Activated naive CD8-positive, alpha-beta T cell treated with anti-CD3 and anti-CD28 coated beads, Interleukin-2, amount 50 U/mL, for 24 hours (primary cell): ENCODE results near the gene SRXN1.

Source experiments
- ATAC-seq: fragments of 150-1000 bp; cut with Tn5 transposase; one replicate; pipeline ENCODE4 v1.10.0; 2021
- DNase-seq: peaks from one replicate; pipeline ENCODE4 v3.0.0; 2021
- H3K27ac Mint-ChIP-seq: one replicate; pipeline ENCODE4 v1.8.0; 2021; ENCODE audit warnings: mild to moderate bottlenecking, mixed read lengths
- H3K27me3 Mint-ChIP-seq: one replicate; pipeline ENCODE4 v1.8.0; 2021; ENCODE audit warnings: mixed read lengths
- H3K36me3 Mint-ChIP-seq: one replicate; pipeline ENCODE4 v1.8.0; 2021; ENCODE audit warnings: low read depth, mixed read lengths
- H3K4me1 Mint-ChIP-seq: one replicate; pipeline ENCODE4 v1.8.0; 2021; ENCODE audit warnings: mixed read lengths
- H3K4me3 Mint-ChIP-seq: one replicate; pipeline ENCODE4 v1.8.0; 2021; ENCODE audit warnings: mild to moderate bottlenecking, moderate library complexity, mixed read lengths
- H3K9me3 Mint-ChIP-seq: one replicate; pipeline ENCODE4 v1.8.0; 2021; ENCODE audit warnings: mixed read lengths

Gene SRXN1

GRCh38 chr20:600736-601135 is 52.3 kb downstream of the SRXN1 start:
- Mint-ChIP-seq H3K27ac (no peak overlapping the region), H3K4me3 (no peak overlapping the region), H3K9me3 (no peaks in the 10 kb centered on the region), H3K36me3 (no peaks in the 10 kb centered on the region), H3K4me1 (no peaks in the 10 kb centered on the region), H3K27me3 (no peaks in the 10 kb centered on the region)
- ATAC-seq (no peak), DNase-seq (no peak)

GRCh38 chr20:600141-600540 is 52.9 kb downstream of the SRXN1 start:
- Mint-ChIP-seq H3K27ac (no peak overlapping the region), H3K27me3 (no peaks in the 10 kb centered on the region), H3K36me3 (no peaks in the 10 kb centered on the region), H3K4me1 (no peaks in the 10 kb centered on the region), H3K9me3 (no peaks in the 10 kb centered on the region), H3K4me3 (no peak overlapping the region)
- DNase-seq (no peak), ATAC-seq (no peak)

- ATAC-seq: no peak
- H3K36me3 Mint-ChIP-seq: no peaks in the 10 kb centered on the region
- H3K9me3 Mint-ChIP-seq: no peaks in the 10 kb centered on the region
- H3K27me3 Mint-ChIP-seq: peaks cover 3% of the 10 kb centered on the region
- DNase-seq: no peak
- no peaks in the 10 kb centered on the region for H3K4me1 Mint-ChIP-seq
- no peak overlapping the region for H3K4me3 Mint-ChIP-seq
- no peak overlapping the region for H3K27ac Mint-ChIP-seq
These were observed 54.7 kb downstream of the SRXN1 start for GRCh38 chr20:598133-598850.

GRCh38 chr20:597560-597959 is 55.4 kb downstream of the SRXN1 start:
- H3K4me1 Mint-ChIP-seq: no peaks in the 10 kb centered on the region
- no peaks in the 10 kb centered on the region for H3K36me3 Mint-ChIP-seq
- DNase-seq (no peak), ATAC-seq (no peak)
- no peak overlapping the region for H3K27ac Mint-ChIP-seq
- no peaks in the 10 kb centered on the region for H3K9me3 Mint-ChIP-seq
- H3K4me3 Mint-ChIP-seq: no peak overlapping the region
- H3K27me3 Mint-ChIP-seq: peaks cover 4% of the 10 kb centered on the region
